Sigmoid colon (tissue), 7 donors: ENCODE results near the gene ZYX. TPM values are rescaled to one million over a fixed set of nuclear protein-coding genes. Genes with fewer than 3 reads are reported as not detected.

ENCODE experiments used
- DNase-seq: peaks from one replicate; pipeline ENCODE4 v3.0.0-alpha.2; 2019
- H3K27ac ChIP-seq, 4 donors: fragments of 200-600 bp; sonication (generic); one replicate each; pipeline ENCODE4 v1.5.1; 2016 to 2019; ENCODE audit warnings: mild to moderate bottlenecking in 1 of 4
- H3K27me3 ChIP-seq, 3 donors: fragments of 200-600 bp; sonication (generic); one replicate each; pipeline ENCODE4 v1.5.1; 2019; ENCODE audit warnings: mild to moderate bottlenecking in 1 of 3
- H3K36me3 ChIP-seq, 4 donors: fragments of 200-600 bp; sonication (generic); one replicate each; pipeline ENCODE4 v1.5.1; 2016 to 2019
- H3K4me1 ChIP-seq, 4 donors: fragments of 200-600 bp; sonication (generic); one replicate each; pipeline ENCODE4 v1.5.1; 2017 to 2019
- H3K4me3 ChIP-seq, 4 donors: fragments of 200-600 bp; sonication (generic); one replicate each; pipeline ENCODE4 v1.5.1; 2017 to 2019; ENCODE audit warnings: mild to moderate bottlenecking in 2 of 4, moderate library complexity in 1 of 4
- H3K9me3 ChIP-seq, 4 donors: fragments of 200-600 bp in 3 of 4; sonication (generic) in 3 of 4; one replicate each; pipeline versions ENCODE4 v1.5.1 to v1.6.1; 2013 to 2019
- EP300 ChIP-seq, 4 donors: sonication (generic); formaldehyde crosslinking; IDR thresholded peaks; one replicate each; pipeline ENCODE4 v1.6.1; 2017; ENCODE audit warnings: antibody characterized with exemption in 4 of 4
- POLR2A ChIP-seq, 2 donors: fragments of 450-650 bp; IDR thresholded peaks; one replicate each; pipeline ENCODE4 v1.6.1; 2016; ENCODE audit warnings: antibody characterized with exemption in 2 of 2, mild to moderate bottlenecking in 2 of 2, moderate library complexity in 2 of 2
- POLR2AphosphoS5 ChIP-seq, 4 donors: sonication (generic); formaldehyde crosslinking; IDR thresholded peaks; one replicate each; pipeline ENCODE4 v1.6.1; 2017; ENCODE audit warnings: antibody characterized with exemption in 4 of 4
- WGBS, 2 donors: extraction: QIAGEN DNeasy Blood & Tissue Kit; methylation state at CpG; one replicate each; pipeline ENCODE4 v1.1.7; 2013; 5-methylcytosine and 5-hydroxymethylcytosine counted together
- intact Hi-C: fragments of 100-400 bp; cut with DNase I; formaldehyde crosslinking; loops from one replicate; pipeline ENCODE4 v1.15.1; 2023
- polyA plus RNA-seq, 3 donors: library from polyadenylated mRNA; stranded (reverse); fragments of 200-250 nt; gene quantifications; one replicate each; pipeline ENCODE4 v1.2.3, GENCODE V29; 2013
- total RNA-seq, 4 donors: library from RNA; depleted of rRNA; stranded (reverse); fragments of >200 nt; gene quantifications; one replicate each; pipeline ENCODE4 v1.1.0, GENCODE V29; 2016
- TF ChIP-seq, protein P1 (sequence below), 4 experiments: fragments of 450-650 bp in 3 of 4; fragments of 200-600 bp in 1 of 4; IDR thresholded peaks; one replicate each; pipeline ENCODE4 v1.5.1; 2016 to 2019; ENCODE audit warnings: antibody characterized with exemption in 4 of 4, mild to moderate bottlenecking in 3 of 4, moderate library complexity in 2 of 4
- donor health status: healthy with polysubstance abuse.
- donor health status: Bipolar disorder and iron deficiency.
- donor health status: healthy.

The ZYX gene
- total and polyA plus RNA-seq, 7 donors, result 34.4 to 218 (median 82.4) TPM

DNA sequence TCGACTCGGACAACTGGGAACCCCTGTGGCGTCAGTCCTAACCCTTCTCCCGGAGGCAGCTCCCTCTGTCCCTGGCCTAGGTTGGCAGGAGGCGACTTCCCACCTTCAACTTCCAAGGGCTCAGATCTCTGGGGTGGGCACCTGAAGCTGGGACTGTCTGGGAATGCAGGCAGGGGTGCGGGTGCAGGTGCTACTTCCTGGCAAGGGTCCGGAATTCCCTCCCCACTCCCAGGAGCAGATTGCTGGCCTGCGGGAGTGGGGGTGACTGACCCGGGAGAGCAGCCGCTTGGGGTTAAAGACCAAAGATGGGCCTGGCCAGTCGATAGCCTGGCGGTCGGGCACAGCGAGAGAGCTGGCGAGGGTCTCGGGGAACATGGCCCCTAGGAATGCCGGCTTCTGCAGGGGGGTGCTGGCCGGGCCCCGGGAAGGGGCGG lies 27.1 kb downstream of the ZYX start:
- intact Hi-C loops, result no loop called here
- peak overlapping the region in 3 of 4 donors; percentile 12 to 30 (median 21) for H3K4me3 ChIP-seq
- no peaks in the 10 kb centered on the region for H3K36me3 ChIP-seq
- no peaks in the 10 kb centered on the region for H3K9me3 ChIP-seq
- WGBS, 2 donors, result 9 to 19% methylated on average over 20 of the region's 20 CpGs
- DNase-seq, result no peak
- no peak for TF ChIP-seq EP300 (IDR thresholded peaks at IDR 0.05)
- TF ChIP-seq, protein P1, sequence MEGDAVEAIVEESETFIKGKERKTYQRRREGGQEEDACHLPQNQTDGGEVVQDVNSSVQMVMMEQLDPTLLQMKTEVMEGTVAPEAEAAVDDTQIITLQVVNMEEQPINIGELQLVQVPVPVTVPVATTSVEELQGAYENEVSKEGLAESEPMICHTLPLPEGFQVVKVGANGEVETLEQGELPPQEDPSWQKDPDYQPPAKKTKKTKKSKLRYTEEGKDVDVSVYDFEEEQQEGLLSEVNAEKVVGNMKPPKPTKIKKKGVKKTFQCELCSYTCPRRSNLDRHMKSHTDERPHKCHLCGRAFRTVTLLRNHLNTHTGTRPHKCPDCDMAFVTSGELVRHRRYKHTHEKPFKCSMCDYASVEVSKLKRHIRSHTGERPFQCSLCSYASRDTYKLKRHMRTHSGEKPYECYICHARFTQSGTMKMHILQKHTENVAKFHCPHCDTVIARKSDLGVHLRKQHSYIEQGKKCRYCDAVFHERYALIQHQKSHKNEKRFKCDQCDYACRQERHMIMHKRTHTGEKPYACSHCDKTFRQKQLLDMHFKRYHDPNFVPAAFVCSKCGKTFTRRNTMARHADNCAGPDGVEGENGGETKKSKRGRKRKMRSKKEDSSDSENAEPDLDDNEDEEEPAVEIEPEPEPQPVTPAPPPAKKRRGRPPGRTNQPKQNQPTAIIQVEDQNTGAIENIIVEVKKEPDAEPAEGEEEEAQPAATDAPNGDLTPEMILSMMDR (IDR thresholded peaks at IDR 0.05), result no peak
- no peak for TF ChIP-seq POLR2AphosphoS5 (IDR thresholded peaks at IDR 0.05)
- TF ChIP-seq POLR2A (IDR thresholded peaks at IDR 0.05), result no peak
- no peak overlapping the region for H3K27ac ChIP-seq
- H3K27me3 ChIP-seq, result no peaks in the 10 kb centered on the region
- peaks cover 0 to 41% (median 25%) of the 10 kb centered on the region in 4 donors for H3K4me1 ChIP-seq

DNA sequence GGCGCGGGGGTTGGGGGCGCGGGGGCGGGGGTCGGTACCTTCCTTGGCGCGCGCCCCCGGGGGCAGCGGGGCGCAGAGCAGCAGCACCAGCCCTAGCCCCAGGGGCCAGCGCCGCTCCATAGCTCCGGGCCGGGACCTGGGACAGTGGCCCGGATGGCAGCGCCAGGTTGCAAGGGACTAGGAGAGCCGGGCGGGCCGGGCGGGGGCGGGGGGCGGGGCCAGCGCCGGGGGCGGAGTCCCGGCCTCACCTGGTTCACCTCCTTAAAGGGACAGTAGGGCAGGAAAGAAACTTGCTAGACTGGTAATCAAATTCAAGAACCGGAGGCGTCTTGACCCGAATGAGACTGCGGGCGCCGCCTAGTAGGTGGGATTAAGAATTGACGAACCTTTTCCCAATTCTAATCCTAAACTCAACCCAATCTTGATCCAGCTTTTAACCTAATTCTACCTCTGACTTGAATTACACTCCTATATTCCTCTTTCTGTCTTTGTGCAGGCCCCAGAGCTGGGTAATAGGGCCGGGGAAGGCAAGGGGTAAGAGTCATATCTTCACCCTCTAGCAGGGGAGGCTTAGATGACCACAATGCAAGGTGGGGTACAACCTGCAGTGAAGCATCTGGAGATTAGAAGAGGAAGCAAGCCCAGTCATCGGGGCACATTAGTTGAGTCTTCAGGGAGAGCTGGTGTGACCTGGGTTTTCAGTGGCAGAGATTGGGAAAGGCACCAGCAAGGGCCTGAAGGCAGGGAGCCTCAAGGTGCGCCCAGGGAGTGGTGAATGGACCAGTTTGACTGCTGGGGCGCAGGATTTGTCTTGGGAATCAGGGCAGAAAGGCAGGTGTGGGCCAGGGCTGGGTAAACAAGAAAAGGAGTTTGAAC lies 27.8 kb downstream of the ZYX start, which contains the start of gene EPHA1:
TSS of gene EPHA1 (minus strand) at position 171 of the 876 bp plus-strand sequence. CDS start at position 120, 51 bp downstream.
- no peak for DNase-seq
- no peaks in the 10 kb centered on the region for H3K27me3 ChIP-seq
- H3K27ac ChIP-seq, result no peak within 1 kb of the TSS
- TF ChIP-seq, protein P1 (IDR thresholded peaks at IDR 0.05), result peak in 2 of 4 experiments; percentile 23
- TF ChIP-seq EP300 (IDR thresholded peaks at IDR 0.05) (no peak), POLR2AphosphoS5 (IDR thresholded peaks at IDR 0.05) (no peak), POLR2A (IDR thresholded peaks at IDR 0.05) (no peak)
- 3 to 6% methylated on average over 39 of the region's 39 CpGs for WGBS, 2 donors
- intact Hi-C loops, result no loop called here
- H3K9me3 ChIP-seq, result no peaks in the 10 kb centered on the region
- H3K4me3 ChIP-seq, result peak within 1 kb of the TSS in 3 of 4 donors; percentile 12 to 30 (median 21)
- H3K36me3 ChIP-seq, result no peaks in the 10 kb centered on the region
- H3K4me1 ChIP-seq, result peaks cover 0 to 41% (median 25%) of the 10 kb centered on the region in 4 donors

GRCh38 chr7:143410521-143411004 lies 29.4 kb downstream of the ZYX start:
- H3K36me3 ChIP-seq, result no peaks in the 10 kb centered on the region
- peak; percentile 85 for DNase-seq

GRCh38 chr7:143411976-143412708 lies 31.0 kb downstream of the ZYX start:
- intact Hi-C loops, result loop anchor here (5.0 kb wide), 1 partner anchor 50 kb away; the partner anchor contains the start of gene FAM131B
- TF ChIP-seq EP300 (IDR thresholded peaks at IDR 0.05) (no peak), POLR2A (IDR thresholded peaks at IDR 0.05) (no peak), POLR2AphosphoS5 (IDR thresholded peaks at IDR 0.05) (no peak)
- TF ChIP-seq, protein P1 (IDR thresholded peaks at IDR 0.05), result no peak
- H3K27ac ChIP-seq, result peak overlapping the region in 1 of 4 donors; percentile 65

More at GRCh38 chr7:143410521-143411004, 29.4 kb downstream of the ZYX start:
- WGBS, 2 donors, result 49 to 50% methylated on average over 6 of the region's 6 CpGs
- intact Hi-C loops, result loop anchor here (5.0 kb wide), 1 partner anchor 48 kb away; the partner anchor contains the start of gene FAM131B
- Histone ChIP-seq H3K4me3 (no peak overlapping the region), H3K4me1 (peaks cover 0 to 41% (median 25%) of the 10 kb centered on the region in 4 donors), H3K27me3 (no peaks in the 10 kb centered on the region), H3K9me3 (no peaks in the 10 kb centered on the region), H3K27ac (peak overlapping the region in 2 of 4 donors; percentile 29 to 65)
- TF ChIP-seq POLR2AphosphoS5 (IDR thresholded peaks at IDR 0.05) (peak in 3 of 4 donors; percentile 24 to 59 (median 35)), POLR2A (IDR thresholded peaks at IDR 0.05) (no peak), EP300 (IDR thresholded peaks at IDR 0.05) (no peak)
- TF ChIP-seq, protein P1 (IDR thresholded peaks at IDR 0.05), result no peak

More at GRCh38 chr7:143411976-143412708, 31.0 kb downstream of the ZYX start:
- H3K27me3 ChIP-seq, result no peaks in the 10 kb centered on the region
- DNase-seq, result no peak
- peaks cover 0 to 41% (median 25%) of the 10 kb centered on the region in 4 donors for H3K4me1 ChIP-seq
- WGBS, 2 donors, result 65 to 69% methylated on average over 5 of the region's 5 CpGs
- H3K9me3 ChIP-seq, result no peaks in the 10 kb centered on the region
- no peak overlapping the region for H3K4me3 ChIP-seq
- no peaks in the 10 kb centered on the region for H3K36me3 ChIP-seq
